ENCODE results near the gene OXTR.

- TF ChIP-seq SIN3A (IDR thresholded peaks at IDR 0.05; ENCODE audit: borderline replicate concordance, insufficient read depth, low read length) (no peak), POLR2AphosphoS5 (IDR thresholded peaks at IDR 0.05; ENCODE audit: low read depth, low read length) (no peak), TAF1 (IDR thresholded peaks at IDR 0.05; ENCODE audit: borderline replicate concordance, insufficient read depth, low read length) (no peak)
- TF ChIP-seq, protein P1, sequence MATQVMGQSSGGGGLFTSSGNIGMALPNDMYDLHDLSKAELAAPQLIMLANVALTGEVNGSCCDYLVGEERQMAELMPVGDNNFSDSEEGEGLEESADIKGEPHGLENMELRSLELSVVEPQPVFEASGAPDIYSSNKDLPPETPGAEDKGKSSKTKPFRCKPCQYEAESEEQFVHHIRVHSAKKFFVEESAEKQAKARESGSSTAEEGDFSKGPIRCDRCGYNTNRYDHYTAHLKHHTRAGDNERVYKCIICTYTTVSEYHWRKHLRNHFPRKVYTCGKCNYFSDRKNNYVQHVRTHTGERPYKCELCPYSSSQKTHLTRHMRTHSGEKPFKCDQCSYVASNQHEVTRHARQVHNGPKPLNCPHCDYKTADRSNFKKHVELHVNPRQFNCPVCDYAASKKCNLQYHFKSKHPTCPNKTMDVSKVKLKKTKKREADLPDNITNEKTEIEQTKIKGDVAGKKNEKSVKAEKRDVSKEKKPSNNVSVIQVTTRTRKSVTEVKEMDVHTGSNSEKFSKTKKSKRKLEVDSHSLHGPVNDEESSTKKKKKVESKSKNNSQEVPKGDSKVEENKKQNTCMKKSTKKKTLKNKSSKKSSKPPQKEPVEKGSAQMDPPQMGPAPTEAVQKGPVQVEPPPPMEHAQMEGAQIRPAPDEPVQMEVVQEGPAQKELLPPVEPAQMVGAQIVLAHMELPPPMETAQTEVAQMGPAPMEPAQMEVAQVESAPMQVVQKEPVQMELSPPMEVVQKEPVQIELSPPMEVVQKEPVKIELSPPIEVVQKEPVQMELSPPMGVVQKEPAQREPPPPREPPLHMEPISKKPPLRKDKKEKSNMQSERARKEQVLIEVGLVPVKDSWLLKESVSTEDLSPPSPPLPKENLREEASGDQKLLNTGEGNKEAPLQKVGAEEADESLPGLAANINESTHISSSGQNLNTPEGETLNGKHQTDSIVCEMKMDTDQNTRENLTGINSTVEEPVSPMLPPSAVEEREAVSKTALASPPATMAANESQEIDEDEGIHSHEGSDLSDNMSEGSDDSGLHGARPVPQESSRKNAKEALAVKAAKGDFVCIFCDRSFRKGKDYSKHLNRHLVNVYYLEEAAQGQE (IDR thresholded peaks at IDR 0.05; ENCODE audit: insufficient read depth in 1 of 2, low read depth in 2 of 2, low read length in 2 of 2): no peak
These were observed 9.3 kb downstream of the OXTR start for GRCh38 chr3:8760091-8760490.
